ENCODE measurements around the gene SLC44A1.

Gene SLC44A1

DNA sequence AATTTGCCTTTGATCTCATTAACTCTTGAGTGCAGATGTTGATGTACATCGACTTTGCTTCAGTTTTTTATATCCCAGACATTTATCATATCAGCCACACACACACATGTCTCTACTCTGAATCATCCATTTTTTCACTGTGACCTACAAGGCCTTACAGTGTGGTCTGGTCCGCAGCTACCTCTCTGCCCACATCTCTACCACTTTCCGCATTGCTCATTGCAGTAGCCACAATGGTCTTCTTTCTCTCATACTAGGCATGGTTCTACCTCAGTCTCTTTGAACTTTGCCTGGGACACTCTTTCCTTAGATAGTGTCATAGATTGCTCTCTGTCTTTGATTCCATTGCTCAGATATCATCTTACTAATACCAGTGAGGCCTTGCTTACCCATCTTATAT is 115.4 kb downstream of the SLC44A1 start:
- Histone ChIP-seq H3K27ac (ENCODE audit: low read depth, low read length, poor library complexity, severe bottlenecking) (no peak overlapping the region), H3K4me2 (ENCODE audit: low read length) (no peak overlapping the region), H3K9me2 (ENCODE audit: low read depth, low read length) (no peaks in the 10 kb centered on the region), H3K27me3 (ENCODE audit: insufficient read depth, low read length) (no peaks in the 10 kb centered on the region), H3K4me1 (ENCODE audit: insufficient read depth, low read length, severe bottlenecking) (peaks cover 8% of the 10 kb centered on the region), H3F3A (ENCODE audit: insufficient read depth, low read length) (no peaks in the 10 kb centered on the region), H3K36me3 (ENCODE audit: insufficient read depth, low read length) (peaks cover 66% of the 10 kb centered on the region; the same call in 1 of the 2 replicates), H2AFZ (ENCODE audit: low read length) (no peak overlapping the region), H3K4me3 (ENCODE audit: low read depth, low read length, poor library complexity, severe bottlenecking) (no peak overlapping the region), H4K20me1 (ENCODE audit: insufficient read depth, low read length) (no peaks in the 10 kb centered on the region), H3K79me2 (ENCODE audit: insufficient read depth, low read length) (no peaks in the 10 kb centered on the region), H3K9ac (ENCODE audit: low read length) (no peak overlapping the region), H3K9me3 (ENCODE audit: low read length) (no peaks in the 10 kb centered on the region)
- TF ChIP-seq EZH2 (IDR thresholded peaks at IDR 0.05; ENCODE audit: borderline replicate concordance, low read length): no peak
- TF ChIP-seq, protein P1, sequence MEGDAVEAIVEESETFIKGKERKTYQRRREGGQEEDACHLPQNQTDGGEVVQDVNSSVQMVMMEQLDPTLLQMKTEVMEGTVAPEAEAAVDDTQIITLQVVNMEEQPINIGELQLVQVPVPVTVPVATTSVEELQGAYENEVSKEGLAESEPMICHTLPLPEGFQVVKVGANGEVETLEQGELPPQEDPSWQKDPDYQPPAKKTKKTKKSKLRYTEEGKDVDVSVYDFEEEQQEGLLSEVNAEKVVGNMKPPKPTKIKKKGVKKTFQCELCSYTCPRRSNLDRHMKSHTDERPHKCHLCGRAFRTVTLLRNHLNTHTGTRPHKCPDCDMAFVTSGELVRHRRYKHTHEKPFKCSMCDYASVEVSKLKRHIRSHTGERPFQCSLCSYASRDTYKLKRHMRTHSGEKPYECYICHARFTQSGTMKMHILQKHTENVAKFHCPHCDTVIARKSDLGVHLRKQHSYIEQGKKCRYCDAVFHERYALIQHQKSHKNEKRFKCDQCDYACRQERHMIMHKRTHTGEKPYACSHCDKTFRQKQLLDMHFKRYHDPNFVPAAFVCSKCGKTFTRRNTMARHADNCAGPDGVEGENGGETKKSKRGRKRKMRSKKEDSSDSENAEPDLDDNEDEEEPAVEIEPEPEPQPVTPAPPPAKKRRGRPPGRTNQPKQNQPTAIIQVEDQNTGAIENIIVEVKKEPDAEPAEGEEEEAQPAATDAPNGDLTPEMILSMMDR (IDR thresholded peaks at IDR 0.05; ENCODE audit: low read length): no peak

DNA sequence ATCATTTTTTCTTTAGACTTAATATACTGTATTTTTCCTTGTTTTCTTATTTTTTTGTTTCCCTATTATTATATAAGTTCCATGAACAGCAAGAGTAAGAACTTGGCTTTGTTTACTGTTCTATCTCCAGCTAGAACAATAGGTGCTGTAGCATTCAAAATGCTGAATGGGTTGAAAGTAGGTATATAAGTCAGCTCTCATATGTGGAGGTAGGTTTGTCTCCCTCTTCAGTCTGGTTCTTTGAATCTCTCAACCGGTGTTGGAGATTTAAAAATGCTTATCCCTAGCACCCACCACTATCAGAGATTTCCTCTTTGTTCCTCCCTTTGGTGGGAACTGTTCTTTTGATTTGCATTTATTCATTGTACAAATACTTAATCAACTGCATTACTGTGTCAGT is 115.9 kb downstream of the SLC44A1 start:
- Histone ChIP-seq H3K27me3 (ENCODE audit: insufficient read depth, low read length) (no peaks in the 10 kb centered on the region), H3K4me2 (ENCODE audit: low read length) (no peak overlapping the region), H3K9me2 (ENCODE audit: low read depth, low read length) (no peaks in the 10 kb centered on the region), H3K9me3 (ENCODE audit: low read length) (no peaks in the 10 kb centered on the region), H3K79me2 (ENCODE audit: insufficient read depth, low read length) (no peaks in the 10 kb centered on the region), H3F3A (ENCODE audit: insufficient read depth, low read length) (no peaks in the 10 kb centered on the region), H3K4me1 (ENCODE audit: insufficient read depth, low read length, severe bottlenecking) (peaks cover 4% of the 10 kb centered on the region), H3K4me3 (ENCODE audit: low read depth, low read length, poor library complexity, severe bottlenecking) (no peak overlapping the region), H3K9ac (ENCODE audit: low read length) (no peak overlapping the region), H3K36me3 (ENCODE audit: insufficient read depth, low read length) (peaks cover 70% of the 10 kb centered on the region), H3K27ac (ENCODE audit: low read depth, low read length, poor library complexity, severe bottlenecking) (no peak overlapping the region), H4K20me1 (ENCODE audit: insufficient read depth, low read length) (no peaks in the 10 kb centered on the region), H2AFZ (ENCODE audit: low read length) (no peak overlapping the region)
- no peak for TF ChIP-seq EZH2 (IDR thresholded peaks at IDR 0.05; ENCODE audit: borderline replicate concordance, low read length)
- TF ChIP-seq, protein P1 (IDR thresholded peaks at IDR 0.05; ENCODE audit: low read length): peak; percentile 33

DNA sequence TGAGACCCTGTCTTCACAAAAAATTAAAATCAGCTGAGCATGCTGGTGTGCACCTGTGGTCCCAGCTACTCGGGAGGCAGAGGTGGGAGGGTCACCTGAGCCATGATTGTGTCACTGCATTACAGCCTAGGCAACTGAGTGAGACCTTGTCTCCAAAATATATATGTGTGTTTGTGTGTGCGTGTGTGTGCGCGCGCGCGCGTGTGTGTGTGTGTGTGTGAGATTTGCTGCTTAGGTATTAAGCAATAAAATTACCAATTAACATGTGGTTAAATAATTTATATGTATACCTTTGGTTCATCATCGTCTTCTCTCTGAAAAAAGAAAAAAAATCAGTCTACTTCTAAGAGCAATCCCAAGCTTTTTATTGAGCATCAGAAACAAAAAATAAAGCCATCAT is 117.4 kb downstream of the SLC44A1 start:
- H4K20me1 ChIP-seq (ENCODE audit: insufficient read depth, low read length): no peaks in the 10 kb centered on the region
- no peaks in the 10 kb centered on the region for H3K9me3 ChIP-seq (ENCODE audit: low read length)
- H2AFZ ChIP-seq (ENCODE audit: low read length): no peak overlapping the region
- H3K4me3 ChIP-seq (ENCODE audit: low read depth, low read length, poor library complexity, severe bottlenecking): no peak overlapping the region
- no peaks in the 10 kb centered on the region for H3K27me3 ChIP-seq (ENCODE audit: insufficient read depth, low read length)
- H3F3A ChIP-seq (ENCODE audit: insufficient read depth, low read length): no peaks in the 10 kb centered on the region
- H3K9me2 ChIP-seq (ENCODE audit: low read depth, low read length): no peaks in the 10 kb centered on the region
- H3K27ac ChIP-seq (ENCODE audit: low read depth, low read length, poor library complexity, severe bottlenecking): no peak overlapping the region
- no peak overlapping the region for H3K9ac ChIP-seq (ENCODE audit: low read length)
- TF ChIP-seq, protein P1 (IDR thresholded peaks at IDR 0.05; ENCODE audit: low read length): no peak
- TF ChIP-seq EZH2 (IDR thresholded peaks at IDR 0.05; ENCODE audit: borderline replicate concordance, low read length): no peak
- H3K4me2 ChIP-seq (ENCODE audit: low read length): no peak overlapping the region
- H3K4me1 ChIP-seq (ENCODE audit: insufficient read depth, low read length, severe bottlenecking): no peaks in the 10 kb centered on the region
- no peaks in the 10 kb centered on the region for H3K79me2 ChIP-seq (ENCODE audit: insufficient read depth, low read length)
- H3K36me3 ChIP-seq (ENCODE audit: insufficient read depth, low read length): peaks cover 77% of the 10 kb centered on the region

Measured in OCI-LY1 (cell line).